Astrocyte (in vitro differentiated cells and primary cell): ENCODE results near the gene INPP4B. TPM values are rescaled to one million over a fixed set of nuclear protein-coding genes. Genes with fewer than 3 reads are reported as not detected.
"Not testable (repeated sequence)": the region's sequence is repeated elsewhere in the genome, so short reads cannot be mapped to it uniquely, and the experiment has no call there.

ENCODE experiments used
- DNase-seq: peaks from one replicate; pipeline ENCODE4 v3.0.0-alpha.2; 2010; ENCODE audit warnings: low read depth
- FAIRE-seq: peaks from 2 replicates; lab custom pipeline; 2011; peaks lifted over from hg19 to GRCh38; lab: Jason Lieb, UNC
- H2AFZ ChIP-seq: 2 replicates; pipeline ENCODE4 v1.6.0; 2012; ENCODE audit warnings: low read depth, low read length, inconsistent platforms
- H3K27ac ChIP-seq: 2 replicates; pipeline ENCODE4 v1.5.1; 2011; ENCODE audit warnings: low read depth, low read length, inconsistent platforms
- H3K27me3 ChIP-seq: 2 replicates; pipeline ENCODE4 v1.6.0; 2011; ENCODE audit warnings: low read length, inconsistent platforms; ENCODE audit not compliant: insufficient read depth
- H3K36me3 ChIP-seq: 2 replicates; pipeline ENCODE4 v1.5.1; 2011; ENCODE audit warnings: low read length, inconsistent platforms; ENCODE audit not compliant: insufficient read depth
- H3K4me1 ChIP-seq: 2 replicates; pipeline ENCODE4 v1.5.1; 2011; ENCODE audit warnings: low read length, inconsistent platforms; ENCODE audit not compliant: insufficient read depth
- H3K4me2 ChIP-seq: 2 replicates; pipeline ENCODE4 v1.6.0; 2012; ENCODE audit warnings: low read length, inconsistent platforms
- H3K4me3 ChIP-seq: 2 replicates; pipeline ENCODE4 v1.5.1; 2011; ENCODE audit warnings: low read depth, mild to moderate bottlenecking, low read length, inconsistent platforms; ENCODE audit not compliant: insufficient read depth
- H3K79me2 ChIP-seq: 2 replicates; pipeline ENCODE4 v1.6.0; 2012; ENCODE audit warnings: mild to moderate bottlenecking, low read length, inconsistent platforms; ENCODE audit not compliant: insufficient read depth
- H3K9ac ChIP-seq: 2 replicates; pipeline ENCODE4 v1.6.0; 2012; ENCODE audit warnings: mild to moderate bottlenecking, low read length, inconsistent platforms
- H3K9me3 ChIP-seq: 2 replicates; pipeline ENCODE4 v1.5.1; 2012; ENCODE audit warnings: low read depth, mild to moderate bottlenecking, low read length, inconsistent platforms; ENCODE audit not compliant: insufficient read depth
- H4K20me1 ChIP-seq: 2 replicates; pipeline ENCODE4 v1.6.0; 2012; ENCODE audit warnings: low read length, inconsistent platforms; ENCODE audit not compliant: insufficient read depth
- H3K27ac Mint-ChIP-seq: one replicate; pipeline ENCODE4 v1.8.0; 2021; ENCODE audit warnings: mild to moderate bottlenecking, mixed read lengths; ENCODE audit not compliant: unreplicated experiment
- H3K27me3 Mint-ChIP-seq: one replicate; pipeline ENCODE4 v1.8.0; 2021; ENCODE audit warnings: low read depth, mixed read lengths; ENCODE audit not compliant: unreplicated experiment
- H3K36me3 Mint-ChIP-seq: one replicate; pipeline ENCODE4 v1.8.0; 2021; ENCODE audit warnings: low read depth, mixed read lengths; ENCODE audit not compliant: unreplicated experiment
- H3K4me1 Mint-ChIP-seq: one replicate; pipeline ENCODE4 v1.8.0; 2021; ENCODE audit warnings: low read depth, mixed read lengths; ENCODE audit not compliant: unreplicated experiment
- H3K4me3 Mint-ChIP-seq: one replicate; pipeline ENCODE4 v1.8.0; 2021; ENCODE audit warnings: mild to moderate bottlenecking, moderate library complexity, mixed read lengths; ENCODE audit not compliant: unreplicated experiment
- H3K9me3 Mint-ChIP-seq: one replicate; pipeline ENCODE4 v1.8.0; 2021; ENCODE audit warnings: mild to moderate bottlenecking, mixed read lengths; ENCODE audit not compliant: unreplicated experiment
- CTCF ChIP-seq: IDR thresholded peaks from 2 replicates; pipeline ENCODE4 v1.5.1; 2011; ENCODE audit warnings: low read depth, mild to moderate bottlenecking, inconsistent platforms, low read length, moderate library complexity; ENCODE audit not compliant: insufficient read depth
- EZH2 ChIP-seq: IDR thresholded peaks from 2 replicates; pipeline ENCODE4 v1.6.1; 2012; ENCODE audit warnings: mild to moderate bottlenecking, low read length, inconsistent platforms; ENCODE audit not compliant: insufficient read depth
- total RNA-seq: library from RNA; stranded (reverse); gene quantifications from 2 replicates; pipeline ENCODE4 v1.2.1, GENCODE V29; 2021

Gene INPP4B
- total RNA-seq, 1 donor from 2014 or later: 2.8 TPM

DNA sequence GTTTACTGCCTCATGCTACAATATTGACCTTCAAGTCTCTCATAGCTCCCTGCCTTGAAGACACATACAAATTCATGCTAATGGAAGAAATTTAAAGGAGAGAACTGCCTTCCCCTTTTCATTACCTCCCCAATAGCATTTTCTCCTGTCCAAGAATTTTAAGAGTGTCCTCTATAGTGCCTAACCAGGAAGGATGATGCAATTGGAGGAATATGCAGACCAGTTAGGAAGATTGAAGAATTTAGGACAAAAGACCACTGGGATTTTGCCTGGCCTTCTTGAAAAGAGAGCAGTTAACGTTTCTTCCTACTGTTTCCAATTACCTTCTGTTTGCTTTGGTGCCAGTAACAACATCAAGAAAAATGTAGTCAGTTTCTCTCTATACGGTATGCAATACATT lies 443.9 kb downstream of the INPP4B start:
- Histone ChIP-seq H3K9ac (peak overlapping the region; percentile 57), H3K4me3 (peak overlapping the region; percentile 30), H3K9me3 (no peaks in the 10 kb centered on the region), H3K4me1 (peaks cover 41% of the 10 kb centered on the region), H3K27ac (peak overlapping the region; percentile 74), H3K36me3 (no peaks in the 10 kb centered on the region), H4K20me1 (no peaks in the 10 kb centered on the region), H3K4me2 (peak overlapping the region; percentile 83), H2AFZ (no peak overlapping the region), H3K27me3 (no peaks in the 10 kb centered on the region), H3K79me2 (peaks cover 6% of the 10 kb centered on the region)
- H3K9me3 Mint-ChIP-seq: no peaks in the 10 kb centered on the region
- FAIRE-seq: peak; percentile 9
- H3K27me3 Mint-ChIP-seq: no peaks in the 10 kb centered on the region
- no peak overlapping the region for H3K4me3 Mint-ChIP-seq
- DNase-seq: peak; percentile 44
- peaks cover 48% of the 10 kb centered on the region for H3K4me1 Mint-ChIP-seq
- no peaks in the 10 kb centered on the region for H3K36me3 Mint-ChIP-seq
- TF ChIP-seq EZH2: no peak
- no peak for TF ChIP-seq CTCF
- H3K27ac Mint-ChIP-seq: peak overlapping the region; percentile 76

DNA sequence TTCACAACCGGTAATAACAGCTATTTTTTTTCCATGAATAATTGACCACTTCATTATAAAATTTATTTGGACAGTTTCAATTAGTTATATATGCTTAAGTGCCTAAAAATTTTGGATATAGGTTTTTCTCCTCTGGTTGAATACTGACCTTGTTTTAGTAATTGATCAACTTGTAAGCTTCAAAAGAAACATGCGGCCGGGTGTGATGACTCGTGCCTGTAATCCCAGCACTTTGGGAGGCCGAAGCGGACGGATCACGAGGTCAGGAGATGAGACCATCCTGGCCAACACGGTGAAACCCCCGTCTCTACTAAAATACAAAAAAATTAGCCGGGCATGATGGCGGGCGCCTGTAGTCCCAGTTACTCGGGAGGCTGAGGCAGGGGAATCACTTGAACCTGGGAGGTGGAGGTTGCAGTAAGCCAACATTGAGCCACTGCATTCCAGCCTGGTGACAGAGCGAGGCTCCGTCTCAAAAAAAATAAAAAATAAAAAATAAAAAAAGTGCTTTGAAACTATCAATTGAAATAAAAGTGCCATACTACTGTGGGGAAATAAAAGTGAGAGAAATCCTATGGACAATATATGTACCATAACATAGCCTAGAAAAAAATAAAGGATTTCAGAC lies 448.6 kb downstream of the INPP4B start:
- H3K4me1 Mint-ChIP-seq: peaks cover 25% of the 10 kb centered on the region
- peak overlapping the region; percentile 96 for H3K27ac Mint-ChIP-seq
- not testable (repeated sequence) for H3K9ac ChIP-seq, H2AFZ ChIP-seq, H3K27me3 Mint-ChIP-seq, H3K79me2 ChIP-seq, H3K9me3 Mint-ChIP-seq, H3K27me3 ChIP-seq, DNase-seq, H4K20me1 ChIP-seq, H3K36me3 Mint-ChIP-seq, FAIRE-seq, H3K36me3 ChIP-seq, H3K4me3 ChIP-seq, H3K9me3 ChIP-seq, H3K4me2 ChIP-seq
- Histone ChIP-seq H3K27ac (peak overlapping the region; percentile 44), H3K4me1 (peaks cover 13% of the 10 kb centered on the region)
- H3K4me3 Mint-ChIP-seq: peak overlapping the region; percentile 27

GRCh38 chr4:142396279-142396678 lies 449.8 kb downstream of the INPP4B start:
- H3K79me2 ChIP-seq: peaks cover 4% of the 10 kb centered on the region
- FAIRE-seq: peak; percentile 76
- no peaks in the 10 kb centered on the region for H3K36me3 Mint-ChIP-seq

More at GRCh38 chr4:142396279-142396678, 449.8 kb downstream of the INPP4B start:
- H3K27me3 ChIP-seq: no peaks in the 10 kb centered on the region
- H3K4me1 ChIP-seq: peaks cover 6% of the 10 kb centered on the region
- no peak for TF ChIP-seq CTCF
- TF ChIP-seq EZH2: no peak
- DNase-seq: peak; percentile 62
- peak overlapping the region; percentile 8 for H3K4me2 ChIP-seq
- H3K27ac ChIP-seq: no peak overlapping the region
- no peak overlapping the region for H3K27ac Mint-ChIP-seq
- no peak overlapping the region for H2AFZ ChIP-seq
- H3K4me1 Mint-ChIP-seq: peaks cover 14% of the 10 kb centered on the region
- no peak overlapping the region for H3K4me3 Mint-ChIP-seq
- no peaks in the 10 kb centered on the region for H3K9me3 ChIP-seq
- no peak overlapping the region for H3K4me3 ChIP-seq
- H3K9me3 Mint-ChIP-seq: peaks cover 3% of the 10 kb centered on the region
- no peak overlapping the region for H3K9ac ChIP-seq
- no peaks in the 10 kb centered on the region for H4K20me1 ChIP-seq
- no peaks in the 10 kb centered on the region for H3K36me3 ChIP-seq
- no peaks in the 10 kb centered on the region for H3K27me3 Mint-ChIP-seq
